CD4-positive, alpha-beta T cell treated with Interleukin-1 beta for 1 hour (primary cell): ENCODE results near the gene POPDC3.
"Not testable (repeated sequence)": the region's sequence is repeated elsewhere in the genome, so short reads cannot be mapped to it uniquely, and the experiment has no call there.

Experiments
- DNase-seq, 2 donors: peaks; one replicate each; pipeline ENCODE4 v3.0.0-alpha.2; 2020 to 2022

The POPDC3 gene

GRCh38 chr6:105179244-105180065 is at the start of gene POPDC3:
Gene POPDC3 (minus strand): TSS chr6:105180014. CDS start chr6:105161909, 18,105 bp downstream.
- DNase-seq, result no peak

DNA sequence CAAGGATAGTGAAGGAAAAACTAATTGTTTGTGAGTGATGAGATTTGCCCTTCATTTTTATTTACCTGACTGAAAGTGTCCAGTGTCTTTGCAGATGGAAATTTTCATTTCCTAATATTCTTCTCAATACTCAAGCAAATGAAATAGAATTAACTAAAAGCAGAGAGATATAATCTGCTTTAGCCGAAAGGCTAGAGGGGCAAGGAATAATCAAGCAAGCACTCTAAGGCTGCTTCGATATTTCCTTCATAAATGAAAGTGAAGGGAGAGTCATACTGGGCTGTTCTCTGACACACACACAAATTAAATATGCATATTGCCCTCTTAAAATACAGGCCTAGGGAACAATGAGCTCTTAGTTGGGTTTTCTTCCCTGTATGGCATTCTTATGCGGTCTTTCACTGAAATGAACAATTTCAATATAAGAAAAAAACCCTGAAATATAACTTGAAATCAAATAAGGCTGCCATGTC is 47.5 kb upstream of the POPDC3 start:
- no peak for DNase-seq

GRCh38 chr6:105226598-105227294 is 46.9 kb upstream of the POPDC3 start:
- no peak for DNase-seq

GRCh38 chr6:105223242-105223641 is 43.4 kb upstream of the POPDC3 start:
- DNase-seq, result no peak

DNA sequence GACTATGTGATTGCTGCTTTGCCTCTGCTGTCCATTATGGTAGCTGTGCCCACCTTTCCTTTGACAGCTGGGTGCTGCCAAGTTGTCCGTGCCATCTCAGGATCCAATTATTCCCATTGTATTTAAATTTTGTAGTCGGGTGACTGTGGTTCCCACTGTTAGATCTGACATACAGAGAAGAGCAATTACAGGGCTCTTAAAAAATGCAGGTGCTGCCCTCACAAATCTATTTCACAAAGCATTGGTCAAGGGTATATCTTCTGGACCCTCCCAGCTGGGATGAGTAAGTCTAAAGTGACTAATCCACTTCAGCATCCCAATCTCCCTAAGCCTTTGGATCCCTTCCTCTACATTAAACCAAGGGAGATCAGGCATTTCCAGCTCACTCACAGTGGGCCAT is 41.4 kb upstream of the POPDC3 start:
- DNase-seq, result not testable (repeated sequence)

DNA sequence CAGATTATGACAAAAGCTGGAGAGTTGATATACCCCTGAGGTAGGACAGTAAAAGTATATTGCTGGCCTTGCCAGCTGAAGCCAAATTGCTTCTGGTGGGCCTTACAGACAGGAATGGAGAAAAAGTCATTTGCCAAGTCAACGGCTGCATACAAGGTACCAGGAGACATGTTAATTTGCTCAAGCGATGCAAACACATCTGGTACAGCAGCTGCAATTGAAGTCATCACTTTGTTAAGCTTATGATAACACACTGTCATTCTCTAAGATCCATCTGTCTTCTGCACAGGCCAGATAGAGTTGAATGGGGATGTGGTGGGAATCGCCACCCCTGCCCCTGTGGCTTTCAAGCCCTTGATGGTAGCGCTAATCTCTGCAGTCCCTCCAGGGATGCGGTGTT is 40.4 kb upstream of the POPDC3 start:
- DNase-seq, result no peak

- DNase-seq, result not testable (repeated sequence)
Measured at GRCh38 chr6:105219218-105219617, 39.4 kb upstream of the POPDC3 start.

GRCh38 chr6:105215506-105215905 is 35.7 kb upstream of the POPDC3 start:
- DNase-seq, result no peak

- no peak for DNase-seq
Measured at GRCh38 chr6:105214668-105215067, 34.9 kb upstream of the POPDC3 start.

DNA sequence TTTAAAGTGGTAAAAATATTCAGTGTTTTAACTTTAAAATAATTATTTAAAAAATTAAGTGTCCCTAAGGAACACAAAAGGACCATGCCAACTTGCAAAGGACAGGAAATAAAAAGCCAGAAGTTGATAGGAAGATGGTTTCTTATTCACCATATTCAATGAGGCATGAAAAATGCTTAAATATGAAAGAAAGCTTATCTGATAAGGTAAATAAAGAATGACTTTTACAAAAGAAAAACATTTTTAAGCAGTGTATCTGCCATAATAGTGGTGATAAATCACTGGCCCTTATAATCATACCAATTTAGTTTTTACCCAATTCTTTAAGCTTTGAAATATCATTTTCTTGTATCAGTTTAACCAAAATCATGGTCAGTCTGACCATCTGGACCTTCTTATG is 33.5 kb upstream of the POPDC3 start:
- DNase-seq, result no peak

- DNase-seq, result no peak
Measured at GRCh38 chr6:105212587-105212986, 32.8 kb upstream of the POPDC3 start.

- no peak for DNase-seq
Measured at GRCh38 chr6:105211831-105212230, 32.0 kb upstream of the POPDC3 start.

- DNase-seq, result no peak
Measured at GRCh38 chr6:105210932-105211531, 31.2 kb upstream of the POPDC3 start.

- DNase-seq, result no peak
Measured at GRCh38 chr6:105209950-105210706, 30.3 kb upstream of the POPDC3 start.

DNA sequence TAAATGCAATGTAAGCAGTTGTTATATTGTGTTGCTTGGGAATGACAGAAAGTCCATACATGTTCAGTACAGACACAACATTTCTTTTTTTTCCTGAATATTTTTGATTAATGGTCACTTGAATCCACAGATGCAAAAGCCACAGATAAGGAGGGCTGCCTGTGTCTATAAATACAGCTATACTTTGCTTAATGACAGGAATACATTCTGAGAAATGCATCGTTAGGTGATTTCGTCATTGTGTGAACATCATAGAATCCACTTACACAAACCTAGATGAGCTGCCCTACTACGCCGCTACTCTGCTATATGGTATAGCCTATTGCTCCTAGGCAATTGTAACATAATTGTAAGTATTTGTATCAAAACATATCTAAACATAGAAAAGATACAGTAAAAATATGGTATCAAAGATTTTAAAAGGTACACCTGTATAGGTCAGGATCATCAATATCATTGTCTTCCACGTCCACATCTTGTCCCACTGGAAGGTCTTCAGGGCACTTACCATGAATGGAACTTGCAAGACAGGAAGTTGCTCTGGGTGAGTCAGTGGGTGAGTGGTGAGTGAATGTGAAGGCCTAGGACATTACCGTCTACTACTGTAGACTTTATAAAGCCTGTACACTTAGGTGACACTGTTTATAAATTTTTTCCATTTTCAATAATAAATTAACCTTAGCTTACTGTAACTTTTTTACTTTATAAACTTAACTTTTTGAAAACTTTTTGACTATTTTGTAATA is 27.9 kb upstream of the POPDC3 start:
- no peak for DNase-seq

DNA sequence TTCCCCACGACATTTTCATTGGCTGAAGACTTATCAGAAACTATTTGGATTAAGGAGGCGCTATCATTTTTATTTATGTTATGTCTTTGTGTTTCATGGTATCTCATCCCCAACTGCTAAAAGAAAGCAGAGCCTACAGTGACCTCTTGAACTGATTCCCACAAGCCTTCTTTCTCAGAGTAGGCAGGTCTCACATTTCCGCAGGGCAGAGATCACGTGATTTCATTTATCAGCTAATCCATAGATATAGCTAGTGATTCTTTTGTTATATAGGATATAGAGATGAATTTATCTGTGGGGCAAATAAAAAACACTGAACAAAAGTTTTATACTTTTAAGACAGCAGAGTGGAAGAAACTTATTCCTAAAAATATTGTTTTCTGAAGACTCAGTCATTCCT is 25.0 kb upstream of the POPDC3 start:
- no peak for DNase-seq

GRCh38 chr6:105204331-105204730 is 24.5 kb upstream of the POPDC3 start:
- no peak for DNase-seq

DNA sequence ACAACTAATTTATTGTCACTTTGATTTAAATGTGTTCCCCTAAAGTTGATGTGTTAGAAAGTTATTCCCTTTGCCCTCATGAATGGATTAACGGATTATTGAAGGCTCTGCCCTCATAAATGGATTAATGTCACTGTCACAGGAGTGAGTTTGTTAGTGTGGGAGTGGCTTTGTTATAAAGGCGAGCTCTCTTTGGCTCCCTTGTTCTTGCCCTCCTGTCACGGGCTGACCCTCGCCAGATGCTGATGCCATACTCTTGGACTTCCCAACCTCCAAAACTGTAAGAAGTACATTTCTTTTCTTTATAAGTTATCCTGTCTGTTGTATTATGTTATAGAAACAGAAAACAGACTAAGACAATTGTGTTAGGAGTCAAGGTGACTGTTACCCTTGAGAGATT is 22.7 kb upstream of the POPDC3 start:
- DNase-seq, result no peak

DNA sequence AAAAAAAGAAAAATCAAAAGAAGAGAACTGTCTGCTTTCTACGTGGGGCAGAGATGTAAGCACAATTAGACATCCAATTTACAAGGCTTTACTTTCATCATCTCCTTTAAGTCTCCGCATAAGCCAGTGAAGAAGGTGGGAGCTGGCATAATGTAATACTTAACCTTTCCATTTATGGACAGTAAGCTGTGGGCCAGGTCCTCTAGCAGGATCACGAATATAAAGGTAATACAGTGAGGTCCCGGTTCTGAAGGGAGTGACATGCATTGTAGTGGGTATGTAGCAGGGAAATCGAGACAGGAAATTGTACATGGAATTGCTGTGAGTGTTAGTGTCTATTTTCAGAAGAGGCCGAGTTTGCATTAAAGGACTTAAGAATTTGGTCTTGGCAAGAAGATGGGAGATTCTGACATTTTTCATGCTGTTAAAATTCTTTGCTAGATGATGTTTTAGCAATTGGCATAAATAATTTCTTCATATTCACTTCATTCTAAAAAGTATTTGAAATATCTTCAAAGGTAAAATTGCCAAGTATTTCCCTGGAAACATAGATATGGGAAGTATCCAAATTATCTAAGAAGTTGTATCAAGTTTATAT is 20.4 kb upstream of the POPDC3 start:
- no peak for DNase-seq

DNA sequence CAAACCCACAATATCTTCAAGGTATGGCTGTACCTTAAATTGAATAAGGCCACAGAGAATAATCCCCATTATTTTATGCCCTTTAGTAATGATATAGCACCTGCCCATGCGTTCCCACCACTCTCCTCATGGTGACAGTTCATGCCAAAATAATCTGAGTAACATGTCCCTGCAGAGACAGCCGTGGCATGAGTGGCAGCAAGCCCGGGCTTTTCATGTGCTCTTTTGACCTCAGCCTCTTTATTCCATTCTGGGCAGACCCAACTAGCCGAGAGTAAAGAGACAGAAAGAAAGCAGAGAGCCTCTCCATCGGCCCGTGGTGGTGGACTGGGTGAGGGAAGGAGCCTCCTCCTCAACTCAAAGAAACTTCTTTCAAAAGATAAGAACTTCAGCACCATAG is 19.9 kb upstream of the POPDC3 start:
- no peak for DNase-seq

DNA sequence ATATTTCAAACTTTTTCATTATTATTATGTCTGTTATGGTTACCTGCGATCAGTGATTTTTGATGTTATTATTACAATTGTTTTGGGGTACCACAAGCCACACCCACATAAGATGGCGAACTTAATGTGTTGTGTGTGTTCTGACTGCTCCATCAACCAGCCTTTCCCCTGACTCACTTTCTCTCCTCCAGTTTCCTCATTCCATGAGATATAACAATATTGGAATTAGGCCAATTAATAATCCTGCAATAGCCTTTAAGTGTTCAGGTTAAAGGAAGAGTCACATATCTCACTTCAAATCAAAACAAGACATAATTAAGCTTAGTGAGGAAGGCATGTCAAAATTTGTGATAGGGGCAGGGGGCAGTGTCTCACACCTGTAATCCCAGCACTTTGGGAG is 16.3 kb upstream of the POPDC3 start:
- no peak for DNase-seq

DNA sequence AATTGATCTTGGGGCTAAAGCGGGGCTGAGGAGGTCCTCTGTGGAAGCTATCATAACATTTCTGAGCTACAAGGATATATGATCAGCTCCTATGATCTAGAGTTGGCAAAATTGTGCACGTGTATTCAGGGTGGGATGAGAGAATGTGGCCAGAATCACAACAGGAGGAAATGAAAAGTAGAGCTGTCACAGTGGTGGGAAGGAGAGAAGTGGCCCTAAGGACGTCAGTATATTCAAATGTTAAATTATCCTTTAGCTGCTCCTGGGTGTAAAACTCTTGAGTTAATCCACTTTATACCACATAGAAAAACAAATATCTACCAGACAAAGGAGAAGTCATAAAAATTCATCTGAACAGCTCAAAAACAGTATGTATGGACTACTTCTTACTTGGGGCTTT is 14.8 kb upstream of the POPDC3 start:
- no peak for DNase-seq
